C4-2B (cell line): Measurements from ENCODE around the gene DAND5.

Experiments used
- CTCF ChIP-seq: fragments of 450-650 bp; conservative IDR thresholded peaks from 2 replicates; pipeline ENCODE4 v1.5.1; 2017; ENCODE audit warnings: mild to moderate bottlenecking
- ZFX ChIP-seq: fragments of 450-650 bp; IDR thresholded peaks from 2 replicates; pipeline ENCODE4 v1.6.1; 2017

GRCh38 chr19:12930002-12930645 lies 39.3 kb upstream of the DAND5 start:
- TF ChIP-seq CTCF = no peak
- TF ChIP-seq ZFX = no peak
